GM19372 (cell line): ENCODE results near the gene GLRB.
"Not testable (repeated sequence)": the region's sequence is repeated elsewhere in the genome, so short reads cannot be mapped to it uniquely, and the experiment has no call there.

ENCODE experiments used
- ATAC-seq: cut with Tn5 transposase; IDR thresholded peaks from one replicate; pipeline ENCODE4 v1.9.1; 2021; ENCODE audit warnings: mild to moderate bottlenecking, low read depth, moderate library complexity; ENCODE audit not compliant: unreplicated experiment

Gene GLRB

DNA sequence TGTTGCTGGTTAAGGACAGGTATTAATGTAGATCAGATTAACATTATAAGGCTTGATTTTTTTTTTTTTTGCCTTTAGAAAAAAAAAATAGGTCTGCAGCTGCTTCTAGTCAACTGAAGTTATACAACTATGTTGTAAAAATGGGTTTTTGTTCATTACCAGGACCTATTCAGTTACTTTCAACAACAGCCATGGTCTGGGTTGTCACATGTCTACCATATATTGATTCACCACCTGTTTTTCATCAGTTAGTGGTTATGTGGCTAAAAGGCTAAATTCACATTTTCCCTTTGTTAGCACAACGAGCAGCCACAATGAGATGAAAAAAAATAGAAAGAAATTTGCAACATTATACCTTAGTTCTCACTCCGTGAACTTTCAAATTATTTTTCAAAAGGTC, 45.5 kb downstream of the GLRB start:
- no peak for ATAC-seq

DNA sequence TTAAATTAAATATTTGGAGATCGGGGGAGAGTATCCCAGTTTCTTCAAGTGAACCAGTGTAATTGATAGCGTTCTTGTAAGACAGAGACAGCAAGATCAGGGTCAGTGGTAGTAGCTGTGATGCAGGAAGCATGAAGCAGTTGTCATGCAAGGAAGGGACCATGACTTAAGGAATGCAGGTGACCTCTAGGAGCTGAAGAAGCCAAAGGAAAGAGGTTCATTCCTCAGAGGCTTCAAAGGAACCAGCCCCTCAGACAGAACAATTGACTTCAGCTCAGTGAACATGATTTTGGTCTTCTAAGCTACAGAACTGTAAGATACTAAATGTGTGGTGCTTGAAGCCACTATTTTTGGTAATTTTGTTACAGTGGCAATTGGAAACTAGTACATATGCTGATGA, 51.6 kb downstream of the GLRB start:
- no peak for ATAC-seq

DNA sequence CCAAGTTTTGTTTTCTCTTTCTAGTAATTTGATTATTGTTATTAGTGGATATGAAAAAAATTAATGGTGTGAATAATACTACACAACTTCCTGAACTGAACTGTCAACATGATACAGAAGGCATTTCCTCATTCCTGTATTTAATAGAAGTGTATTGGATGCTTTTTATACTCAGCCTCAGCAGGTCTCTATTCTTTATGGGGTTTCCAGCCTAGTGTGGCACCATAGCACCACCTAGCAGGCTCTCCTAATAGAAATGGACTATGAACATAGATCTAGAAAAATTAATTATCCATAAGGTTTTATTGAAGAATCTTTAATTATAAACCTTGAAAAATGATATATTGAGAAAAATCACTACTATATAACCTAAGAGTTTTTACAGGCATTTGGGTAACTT, 52.4 kb downstream of the GLRB start:
- ATAC-seq: no peak

DNA sequence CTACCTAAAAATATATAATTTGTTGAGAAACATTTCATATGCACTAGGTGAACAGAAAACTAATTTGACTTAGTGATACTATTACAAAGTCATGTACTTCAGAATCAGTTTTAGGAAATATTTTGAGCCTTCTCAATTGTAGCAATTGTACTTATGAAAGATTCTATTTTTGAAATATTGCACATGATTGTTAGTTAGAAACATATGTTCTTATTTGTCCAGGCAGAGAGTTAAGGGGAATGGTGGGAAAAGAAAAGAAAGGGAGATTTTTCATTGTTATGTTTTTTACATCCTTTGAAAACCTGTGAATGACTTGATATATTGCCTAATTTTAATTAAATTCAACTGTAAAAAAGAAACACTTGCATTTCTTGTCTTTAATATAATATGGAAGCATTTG, 66.0 kb downstream of the GLRB start:
- ATAC-seq: no peak

DNA sequence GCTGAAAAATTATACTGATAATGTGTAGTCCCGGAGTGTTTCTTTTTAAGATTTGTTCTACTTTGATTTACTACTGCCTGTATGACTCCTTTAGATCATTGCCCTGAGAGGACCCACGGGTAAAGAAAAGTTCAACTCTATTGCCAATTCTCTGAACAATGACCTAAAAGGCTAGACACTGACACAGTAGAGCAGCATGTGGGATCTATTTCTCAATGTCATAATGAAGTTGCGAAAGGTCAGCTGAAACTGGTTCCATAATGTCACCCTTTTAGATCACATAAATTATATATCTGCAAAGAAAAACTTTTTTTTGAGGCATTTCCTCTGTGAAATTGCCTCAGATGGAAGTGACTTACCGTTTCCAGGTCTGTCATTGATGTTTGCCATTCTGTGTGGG, 67.4 kb downstream of the GLRB start:
- no peak for ATAC-seq

DNA sequence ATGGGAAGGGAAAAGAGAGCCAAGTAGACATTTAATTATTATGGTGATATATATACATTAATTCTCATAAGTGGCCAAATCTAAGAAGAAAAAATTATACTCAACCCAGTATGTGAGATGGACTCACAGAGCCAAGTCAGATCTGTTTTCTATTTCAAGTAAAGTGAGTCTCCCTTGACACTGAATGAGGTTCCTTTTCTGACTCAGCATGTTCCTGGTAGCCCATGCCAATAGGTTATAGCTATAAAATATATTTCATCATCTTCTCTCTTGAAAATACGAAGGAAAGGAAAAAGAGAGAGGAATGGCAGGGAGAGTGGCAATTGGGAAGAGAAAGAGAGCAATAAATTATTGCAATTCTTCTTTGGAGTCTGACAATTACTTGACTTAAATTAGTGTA, 75.8 kb downstream of the GLRB start:
- ATAC-seq: no peak

DNA sequence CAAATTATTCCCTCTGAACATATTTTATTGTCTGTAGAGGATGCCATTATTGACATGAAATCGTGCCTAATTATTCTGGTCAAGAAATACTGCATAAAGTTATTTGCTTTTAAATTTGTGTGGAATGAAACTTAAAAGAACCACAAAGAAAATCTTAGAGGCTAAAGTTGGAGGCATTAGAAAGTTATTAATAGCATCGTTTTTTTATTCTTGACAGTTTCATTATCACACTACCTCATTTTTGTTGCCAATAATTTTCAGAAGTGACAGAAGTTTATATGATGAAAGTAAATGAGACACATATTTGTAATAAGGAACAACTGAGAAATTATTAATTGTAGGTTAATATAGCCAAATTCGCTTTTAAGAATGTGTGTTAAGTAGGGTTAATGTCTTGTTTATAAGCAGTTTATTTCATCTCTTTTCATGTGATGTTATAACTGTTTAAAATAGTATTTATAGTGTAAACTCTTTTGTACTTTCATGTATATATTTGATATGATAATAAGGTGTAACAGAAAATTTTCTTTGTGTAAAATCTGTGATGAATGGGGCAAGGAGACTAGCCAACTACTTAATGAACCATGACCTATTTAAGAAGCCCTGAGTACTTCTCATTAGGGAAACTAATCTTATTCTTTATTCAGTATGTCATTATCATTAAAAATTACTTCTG, 90.1 kb downstream of the GLRB start:
- ATAC-seq: no peak

DNA sequence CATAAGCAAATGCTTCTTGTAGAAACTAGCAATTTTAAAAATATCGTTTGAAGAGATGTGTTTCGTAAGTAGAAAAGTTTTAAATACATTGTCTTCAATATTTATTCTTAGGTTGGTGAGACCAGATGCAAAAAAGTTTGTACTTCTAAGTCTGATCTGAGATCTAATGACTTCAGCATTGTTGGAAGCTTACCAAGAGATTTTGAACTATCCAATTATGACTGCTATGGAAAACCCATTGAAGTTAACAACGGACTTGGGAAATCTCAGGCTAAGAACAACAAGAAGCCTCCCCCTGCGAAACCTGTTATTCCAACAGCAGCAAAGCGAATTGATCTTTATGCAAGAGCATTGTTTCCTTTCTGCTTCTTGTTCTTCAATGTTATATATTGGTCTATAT, 94.4 kb downstream of the GLRB start:
- no peak for ATAC-seq

DNA sequence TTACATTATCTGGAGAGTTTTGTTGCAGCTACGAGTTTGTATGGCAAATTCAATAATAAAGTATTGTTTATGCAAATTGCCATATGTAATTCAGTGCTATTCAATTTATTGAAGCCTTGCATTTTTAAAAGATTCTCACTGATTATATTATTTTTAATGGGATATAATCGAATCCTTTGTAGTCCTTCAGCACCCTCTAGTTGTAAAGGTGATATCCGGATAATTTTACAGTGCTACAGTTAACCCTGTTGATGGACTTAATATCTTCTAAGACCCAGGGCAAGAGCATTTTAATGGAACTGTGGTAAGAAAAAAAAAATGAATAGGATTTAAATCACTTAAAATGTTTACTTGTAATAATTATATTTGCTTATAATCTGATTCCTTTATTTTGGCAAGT, 96.1 kb downstream of the GLRB start:
- no peak for ATAC-seq

DNA sequence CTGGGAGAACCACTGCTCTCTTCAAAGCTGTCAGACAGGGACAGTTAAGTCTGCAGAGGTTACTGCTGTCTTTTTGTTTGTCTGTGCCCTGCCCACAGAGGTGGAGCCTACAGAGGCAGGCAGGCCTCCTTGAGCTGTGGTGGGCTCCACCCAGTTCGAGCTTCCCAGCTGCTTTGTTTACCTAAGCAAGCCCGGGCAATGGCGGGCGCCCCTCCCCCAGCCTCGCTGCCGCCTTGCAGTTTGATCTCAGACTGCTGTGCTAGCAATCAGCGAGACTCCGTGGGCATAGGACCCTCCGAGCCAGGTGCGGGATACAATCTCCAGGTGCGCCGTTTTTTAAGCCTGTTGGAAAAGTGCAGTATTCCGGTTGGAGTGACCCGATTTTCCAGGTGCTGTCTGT, 104.3 kb downstream of the GLRB start:
- not testable (repeated sequence) for ATAC-seq

DNA sequence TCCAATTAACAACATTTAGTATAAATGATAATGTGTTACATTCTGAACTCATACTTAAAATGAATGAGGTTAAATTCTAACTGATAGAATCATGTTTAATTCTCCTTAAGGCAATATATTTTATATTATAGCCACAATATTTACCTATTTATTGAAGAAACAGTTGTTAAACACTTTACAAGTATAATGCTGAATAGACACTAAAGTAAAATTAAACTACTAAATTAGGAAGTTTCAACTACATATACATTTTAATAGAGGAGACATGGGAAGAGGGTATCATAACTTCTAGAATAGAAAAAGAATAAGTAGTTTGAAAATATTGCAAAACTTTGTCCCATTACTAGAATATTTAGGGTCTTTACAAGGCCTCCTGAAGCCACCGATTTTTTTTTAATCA, 108.3 kb downstream of the GLRB start:
- ATAC-seq: no peak

DNA sequence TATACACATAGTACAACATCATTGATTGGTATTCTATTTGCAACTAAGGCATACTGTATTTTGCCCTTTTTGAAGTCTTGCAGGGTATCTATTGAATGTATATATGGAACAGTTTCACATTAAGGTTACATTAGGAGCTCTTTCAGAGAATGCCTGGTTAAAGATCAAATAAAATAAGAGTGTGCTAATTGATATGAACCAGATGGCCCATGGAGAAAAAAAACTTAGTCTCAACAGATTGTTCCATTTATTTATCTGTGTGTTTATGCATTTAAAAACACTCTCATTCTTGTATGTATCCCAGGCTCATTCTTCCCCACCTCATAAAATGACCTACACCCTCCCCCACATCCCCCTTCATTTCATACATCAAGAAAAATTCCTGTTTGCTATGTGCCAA, 109.4 kb downstream of the GLRB start:
- ATAC-seq: no peak

DNA sequence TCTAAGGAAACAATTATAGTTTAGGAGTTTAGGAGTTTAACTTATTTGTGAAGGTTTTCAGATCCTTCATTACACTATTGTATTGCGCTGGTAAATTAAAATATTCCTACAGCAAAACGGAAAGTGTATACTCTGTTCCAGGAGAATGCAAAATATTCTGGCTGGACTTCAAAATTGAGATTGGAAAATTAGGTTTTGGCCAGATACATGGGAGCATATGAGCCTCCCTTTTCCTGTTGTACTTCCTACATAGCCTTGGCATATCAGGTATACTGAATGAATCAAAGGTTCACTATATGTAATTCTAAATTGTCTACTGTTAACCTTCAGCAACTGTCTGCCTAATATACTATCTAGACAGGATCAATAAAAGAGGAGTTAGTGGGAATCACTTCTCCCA, 119.4 kb downstream of the GLRB start:
- ATAC-seq: no peak

DNA sequence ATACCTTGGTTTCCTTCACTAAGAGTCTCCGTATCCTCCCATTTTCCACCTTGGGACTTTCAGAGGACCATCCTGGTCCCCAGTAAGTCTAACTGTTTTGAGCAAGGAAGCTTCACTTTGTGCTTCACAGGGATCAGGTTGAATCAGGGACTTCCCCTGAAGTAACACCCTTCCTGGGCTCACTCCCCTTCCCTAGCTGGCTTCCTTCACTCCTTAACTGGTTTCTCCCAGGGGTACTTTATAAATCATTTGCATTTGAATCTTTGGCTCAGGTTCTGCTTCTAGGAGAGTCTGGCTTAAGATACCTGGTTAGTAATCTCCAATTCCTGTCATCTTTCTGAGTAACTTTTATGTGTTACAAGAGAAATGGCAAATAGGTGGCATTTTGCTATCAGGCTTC, 120.1 kb downstream of the GLRB start:
- ATAC-seq: no peak

DNA sequence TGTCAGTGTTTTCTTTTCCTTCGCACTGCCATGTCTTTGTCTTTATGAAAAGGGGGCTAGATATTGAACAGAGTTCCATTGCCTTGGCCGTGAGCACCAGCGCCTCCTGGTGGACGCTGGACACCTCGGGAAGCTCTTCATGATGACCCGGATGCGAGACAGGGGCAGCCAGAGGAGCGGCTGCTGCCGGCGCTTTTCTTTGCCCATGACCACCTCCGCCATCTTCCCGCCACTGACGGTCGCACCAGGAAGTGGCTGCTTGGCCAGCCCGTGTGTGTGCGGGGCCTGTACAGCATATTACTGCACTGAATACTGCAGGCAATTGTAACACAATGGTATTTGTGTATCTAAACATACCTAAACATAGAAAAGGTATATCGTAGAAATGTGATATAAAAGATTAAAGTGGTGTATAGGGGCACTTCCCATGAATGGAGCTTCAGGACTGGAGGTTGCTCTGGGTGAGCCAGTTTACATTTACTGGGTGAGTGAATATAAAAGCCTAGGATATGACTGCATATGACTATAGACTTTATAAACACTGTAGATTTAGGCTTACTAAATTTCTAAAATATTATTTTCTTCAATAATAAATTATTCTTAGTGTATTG, 128.8 kb downstream of the GLRB start:
- no peak for ATAC-seq

DNA sequence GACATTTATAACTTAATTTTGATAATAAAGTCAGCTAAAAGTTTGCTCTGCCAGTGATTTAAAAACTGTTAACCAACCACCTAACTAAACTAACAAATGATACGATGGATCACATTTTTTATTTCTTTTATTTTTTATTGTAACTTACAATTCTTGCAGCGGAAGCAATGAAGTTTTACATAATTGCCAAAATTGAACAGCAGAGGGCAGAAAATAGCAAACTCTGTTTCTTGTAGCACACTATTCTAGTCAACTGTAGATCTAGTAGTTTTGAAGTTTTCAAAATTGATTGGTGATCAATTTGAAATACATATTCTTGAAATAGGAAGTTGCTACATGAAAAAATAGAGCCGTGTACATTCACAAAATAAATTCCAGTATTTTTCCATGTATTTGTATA, 141.8 kb downstream of the GLRB start:
- ATAC-seq: no peak

DNA sequence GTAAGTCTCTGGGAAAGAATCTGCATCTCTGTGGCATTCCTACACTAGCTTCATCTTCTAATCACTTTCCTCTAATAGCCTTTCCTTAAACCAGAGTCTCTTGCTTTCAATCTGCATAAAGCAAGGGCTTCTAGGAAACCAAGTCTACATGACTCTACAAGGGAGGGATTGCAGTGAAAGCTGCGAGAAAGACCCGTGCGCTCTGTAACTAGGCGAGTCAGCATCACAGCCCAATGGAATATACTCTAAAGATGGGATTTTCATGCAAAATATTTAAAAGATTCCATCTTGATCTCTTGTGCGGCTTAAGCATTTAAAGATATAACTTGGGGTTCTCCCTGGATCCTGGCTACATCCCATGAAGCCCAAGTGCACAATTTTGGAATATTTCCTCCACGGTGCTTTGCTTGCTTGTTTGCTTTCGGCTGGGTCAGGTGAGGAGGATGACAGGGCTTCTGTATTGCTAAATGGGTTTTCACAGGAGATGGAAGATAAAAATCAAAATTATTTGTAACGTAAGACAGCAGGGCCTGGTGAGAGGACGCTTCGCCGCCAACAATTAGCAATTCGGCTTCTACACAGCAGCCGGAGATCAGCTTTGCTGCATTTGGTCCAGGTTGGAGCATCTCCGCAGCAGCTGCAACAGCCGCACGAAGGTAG, 143.9 kb downstream of the GLRB start:
- ATAC-seq: no peak

DNA sequence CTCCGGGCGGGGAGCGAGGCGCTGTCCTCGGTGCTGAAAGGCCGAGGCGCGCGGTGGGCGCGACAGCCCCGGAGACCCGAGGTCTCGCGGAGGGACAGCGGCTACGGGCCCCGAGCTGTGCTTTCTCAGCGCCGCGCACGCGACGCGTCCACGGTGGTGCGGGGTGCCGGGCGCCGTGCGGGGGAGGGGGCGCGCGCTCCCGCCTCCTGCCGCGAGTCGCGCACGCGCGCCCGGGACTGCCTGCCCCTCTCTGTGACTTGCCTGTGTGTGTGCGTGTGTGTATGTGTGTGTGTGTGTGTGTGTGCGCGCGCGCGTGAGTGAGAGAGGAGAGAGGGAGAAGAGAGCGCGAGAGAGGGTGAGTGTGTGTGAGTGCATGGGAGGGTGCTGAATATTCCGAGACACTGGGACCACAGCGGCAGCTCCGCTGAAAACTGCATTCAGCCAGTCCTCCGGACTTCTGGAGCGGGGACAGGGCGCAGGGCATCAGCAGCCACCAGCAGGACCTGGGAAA, 144.5 kb downstream of the GLRB start, which contains the start of gene GRIA2:
Gene GRIA2, plus strand, starts transcription at position 358 of the 511 bp plus-strand sequence. CDS start 315 bp downstream, outside the sequence.
- no peak for ATAC-seq

DNA sequence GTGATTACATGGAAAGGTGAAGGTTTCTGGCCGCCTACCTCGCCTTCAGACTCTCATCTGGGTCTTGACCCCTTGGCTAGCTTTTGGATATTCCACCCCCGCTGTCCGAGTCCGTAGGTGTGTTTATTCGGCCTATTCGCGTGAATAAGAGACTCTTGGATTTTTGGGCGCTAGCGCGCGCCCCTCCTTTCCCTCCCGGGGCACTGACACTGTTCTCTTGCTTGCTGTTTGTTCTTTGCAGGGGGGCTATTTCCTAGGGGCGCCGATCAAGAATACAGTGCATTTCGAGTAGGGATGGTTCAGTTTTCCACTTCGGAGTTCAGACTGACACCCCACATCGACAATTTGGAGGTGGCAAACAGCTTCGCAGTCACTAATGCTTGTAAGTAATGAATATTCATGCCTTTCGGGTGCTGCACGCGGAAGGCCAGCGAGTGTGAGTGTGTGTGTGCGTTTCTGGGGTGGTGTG, 145.5 kb downstream of the GLRB start:
- no peak for ATAC-seq
